GM13977 (cell line): ENCODE measurements around the gene SUN2.

Experiments
- DNase-seq: peaks from one replicate; pipeline ENCODE4 v3.0.0; 2012; ENCODE audit warnings: low spot score
- in situ Hi-C: fragments of 300-500 bp; cut with MboI; formaldehyde crosslinking; loops from one replicate; pipeline ENCODE4 v1.12.0; 2022; ENCODE audit warnings: low sequenced_read_pairs, low pct_unique_long_range_greater_than_20kb, mixed read lengths, inconsistent platforms; ENCODE audit not compliant: unreplicated experiment
- TF ChIP-seq, protein P1 (sequence below): IDR thresholded peaks from 2 replicates; pipeline ENCODE4 v1.5.1; 2012; ENCODE audit warnings: mild to moderate bottlenecking, control low read depth; ENCODE audit not compliant: insufficient read depth; ENCODE audit errors: extremely low read depth, missing control alignments

Gene SUN2

GRCh38 chr22:38732251-38732815 lies 23.5 kb downstream of the SUN2 start:
- DNase-seq, result no peak
- in situ Hi-C loops, result no loop called here

DNA sequence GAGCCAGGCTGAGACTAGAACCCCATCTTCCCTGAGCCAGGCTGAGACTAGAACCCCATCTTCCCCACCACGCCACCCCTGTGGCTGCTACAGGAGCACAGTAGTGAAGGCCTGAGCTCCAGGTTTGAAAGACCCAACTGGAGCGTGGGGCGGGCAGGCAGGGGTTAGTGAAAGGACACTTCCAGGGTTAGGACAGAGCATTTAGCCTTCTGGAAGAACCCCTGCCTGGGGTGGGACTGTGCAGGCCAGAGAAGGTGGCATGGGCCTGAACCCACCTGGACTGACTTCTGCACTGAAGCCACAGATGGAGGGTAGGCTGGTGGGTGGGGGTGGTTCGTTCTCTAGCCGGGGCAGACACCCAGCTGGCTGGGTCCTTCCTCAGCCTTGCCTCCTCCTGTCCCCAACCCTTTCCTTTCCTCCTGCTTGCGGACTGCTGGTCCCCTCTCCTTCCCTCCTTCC lies 24.1 kb downstream of the SUN2 start:
- in situ Hi-C loops, result no loop called here
- no peak for DNase-seq
- TF ChIP-seq, protein P1, sequence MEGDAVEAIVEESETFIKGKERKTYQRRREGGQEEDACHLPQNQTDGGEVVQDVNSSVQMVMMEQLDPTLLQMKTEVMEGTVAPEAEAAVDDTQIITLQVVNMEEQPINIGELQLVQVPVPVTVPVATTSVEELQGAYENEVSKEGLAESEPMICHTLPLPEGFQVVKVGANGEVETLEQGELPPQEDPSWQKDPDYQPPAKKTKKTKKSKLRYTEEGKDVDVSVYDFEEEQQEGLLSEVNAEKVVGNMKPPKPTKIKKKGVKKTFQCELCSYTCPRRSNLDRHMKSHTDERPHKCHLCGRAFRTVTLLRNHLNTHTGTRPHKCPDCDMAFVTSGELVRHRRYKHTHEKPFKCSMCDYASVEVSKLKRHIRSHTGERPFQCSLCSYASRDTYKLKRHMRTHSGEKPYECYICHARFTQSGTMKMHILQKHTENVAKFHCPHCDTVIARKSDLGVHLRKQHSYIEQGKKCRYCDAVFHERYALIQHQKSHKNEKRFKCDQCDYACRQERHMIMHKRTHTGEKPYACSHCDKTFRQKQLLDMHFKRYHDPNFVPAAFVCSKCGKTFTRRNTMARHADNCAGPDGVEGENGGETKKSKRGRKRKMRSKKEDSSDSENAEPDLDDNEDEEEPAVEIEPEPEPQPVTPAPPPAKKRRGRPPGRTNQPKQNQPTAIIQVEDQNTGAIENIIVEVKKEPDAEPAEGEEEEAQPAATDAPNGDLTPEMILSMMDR, result no peak

More at GRCh38 chr22:38732251-38732815, 23.5 kb downstream of the SUN2 start:
- TF ChIP-seq, protein P1, result no peak

GRCh38 chr22:38730411-38730871 lies 25.4 kb downstream of the SUN2 start:
- no peak for DNase-seq
- TF ChIP-seq, protein P1, result no peak
- in situ Hi-C loops, result no loop called here

- in situ Hi-C loops, result no loop called here
These were observed 25.9 kb downstream of the SUN2 start for GRCh38 chr22:38729946-38730345.

GRCh38 chr22:38728871-38729796 lies 26.7 kb downstream of the SUN2 start:
- in situ Hi-C loops, result no loop called here
- DNase-seq, result no peak
- TF ChIP-seq, protein P1, result no peak

More at GRCh38 chr22:38729946-38730345, 25.9 kb downstream of the SUN2 start:
- TF ChIP-seq, protein P1, result no peak
- DNase-seq, result no peak

- in situ Hi-C loops, result no loop called here
- TF ChIP-seq, protein P1, result no peak
- no peak for DNase-seq
These were observed 28.0 kb downstream of the SUN2 start for GRCh38 chr22:38727530-38728451.
